HCT116 (cell line): Measurements from ENCODE around the gene TMEM234. TPM values are rescaled to one million over a fixed set of nuclear protein-coding genes. Genes with fewer than 3 reads are reported as not detected.

Experiments
- ATAC-seq: fragments of 200-7000 bp; cut with Tn5 transposase; 2 replicates; pipeline ENCODE4 v1.9.1; 2020; ENCODE audit warnings: mild to moderate bottlenecking, moderate library complexity
- BruUV-seq: library from RNA; stranded (reverse); fragments of 400-500 nt; replicated peaks from 2 replicates; lab custom pipeline; 2021; lab: Mats Ljungman, UMichigan
- CTCF ChIA-PET: fragments of 300-600 bp; sonication (Branson Sonifier 250); formaldehyde crosslinking; loops from one replicate; lab custom pipeline; 2021; ENCODE audit warnings: antibody characterized with exemption; lab: Charles Lee
- POLR2A ChIA-PET: fragments of 300-600, 350-600 bp; sonication (Branson Sonifier 250); formaldehyde crosslinking; loops from one replicate; lab custom pipeline; 2021; ENCODE audit warnings: antibody characterized with exemption; lab: Charles Lee
- RAD21 ChIA-PET, 2 experiments: fragments of 300-600 bp; sonication (Branson Sonifier 250); formaldehyde crosslinking; loops; one replicate each; lab custom pipeline; 2023; ENCODE audit warnings: low total read pairs in 2 of 2; ENCODE audit not compliant: uncharacterized antibody in 2 of 2, unreplicated experiment in 2 of 2, low non-redundant PET in 1 of 2; lab: Charles Lee
- DNase-seq: peaks from one replicate; pipeline ENCODE4 v3.0.0-alpha.2; 2010; ENCODE audit warnings: low read depth, low spot score
- H2AFZ ChIP-seq: fragments of 200-600 bp; shearing (Covaris generic), sonication (generic); 2 replicates; pipeline ENCODE4 v1.6.1; 2017; ENCODE audit warnings: low read depth, mixed run types, mixed read lengths, antibody characterized with exemption, low read length; ENCODE audit not compliant: poor library complexity, severe bottlenecking
- H3K27ac ChIP-seq: 2 replicates; pipeline ENCODE4 v1.5.1; 2012; ENCODE audit warnings: low read depth, low read length
- H3K27me3 ChIP-seq: fragments of 200-600 bp; sonication (generic); 2 replicates; pipeline ENCODE4 v1.6.1; 2016; ENCODE audit warnings: mixed run types, low read length, mixed read lengths; ENCODE audit not compliant: insufficient read depth
- H3K36me3 ChIP-seq, 2 experiments: fragments of 200-500 bp in 1 of 2; fragments of 200-600 bp in 1 of 2; sonication (Bioruptor generic) in 1 of 2; sonication (generic) in 1 of 2; 2 replicates each; pipeline versions ENCODE4 v1.5.1 to v1.6.1; 2014 to 2016; ENCODE audit warnings: low read length in 2 of 2, inconsistent platforms in 1 of 2, mixed read lengths in 1 of 2, mixed run types in 1 of 2; ENCODE audit not compliant: insufficient read depth in 2 of 2, control insufficient read depth in 1 of 2
- H3K4me1 ChIP-seq, 2 experiments: fragments of 200-600 bp in 1 of 2; sonication (generic) in 1 of 2; 2 replicates each; pipeline versions ENCODE4 v1.5.1 to v1.6.1; 2012 to 2017; ENCODE audit warnings: low read length in 2 of 2, inconsistent platforms in 1 of 2, mild to moderate bottlenecking in 1 of 2, mixed read lengths in 1 of 2, mixed run types in 1 of 2, moderate library complexity in 1 of 2; ENCODE audit not compliant: insufficient read depth in 2 of 2, control insufficient read depth in 1 of 2
- H3K4me2 ChIP-seq: fragments of 200-600 bp; sonication (generic); 2 replicates; pipeline ENCODE4 v1.6.1; 2017; ENCODE audit warnings: mixed run types, low read length, mixed read lengths
- H3K4me3 ChIP-seq, 2 experiments: fragments of 200-600 bp in 1 of 2; sonication (generic) in 1 of 2; replicated peaks in 1 of 2; 2 replicates each; pipeline ENCODE4 v1.5.1; 2011 to 2016; ENCODE audit warnings: low read length in 2 of 2, control low read depth in 1 of 2, low read depth in 1 of 2, mild to moderate bottlenecking in 1 of 2, mixed read lengths in 1 of 2, mixed run types in 1 of 2
- H3K79me2 ChIP-seq: fragments of 200-600 bp; sonication (generic); 2 replicates; pipeline ENCODE4 v1.6.1; 2017; ENCODE audit warnings: mild to moderate bottlenecking, mixed run types, low read length, moderate library complexity, mixed read lengths; ENCODE audit not compliant: insufficient read depth
- H3K9ac ChIP-seq: fragments of 200-600 bp; sonication (generic); 2 replicates; pipeline ENCODE4 v1.6.1; 2016; ENCODE audit warnings: low read length, mixed read lengths
- H3K9me2 ChIP-seq: fragments of 200-600 bp; sonication (generic), shearing (Covaris generic); 2 replicates; pipeline ENCODE4 v1.6.1; 2017; ENCODE audit warnings: mixed run types, mild to moderate bottlenecking, moderate library complexity; ENCODE audit not compliant: insufficient read depth
- H3K9me3 ChIP-seq, 2 experiments: fragments of 200-500 bp in 1 of 2; fragments of 200-600 bp in 1 of 2; sonication (Bioruptor generic) in 1 of 2; sonication (generic) in 1 of 2; 2 replicates each; pipeline ENCODE4 v1.6.1; 2014 to 2017; ENCODE audit warnings: low read length in 2 of 2, mixed read lengths in 2 of 2, inconsistent platforms in 1 of 2, low read depth in 1 of 2, mild to moderate bottlenecking in 1 of 2, mixed run types in 1 of 2, moderate library complexity in 1 of 2; ENCODE audit not compliant: control insufficient read depth in 1 of 2, insufficient read depth in 1 of 2
- H4K20me1 ChIP-seq: fragments of 200-600 bp; sonication (generic), shearing (Covaris generic); 2 replicates; pipeline ENCODE4 v1.6.1; 2017; ENCODE audit warnings: mixed run types, mild to moderate bottlenecking, moderate library complexity; ENCODE audit not compliant: insufficient read depth
- ATF3 ChIP-seq: IDR thresholded peaks from 2 replicates; pipeline ENCODE4 v1.6.1; 2012
- CBX3 ChIP-seq: IDR thresholded peaks from 2 replicates; pipeline ENCODE4 v1.6.1; 2012; ENCODE audit warnings: low read depth
- CEBPB ChIP-seq: IDR thresholded peaks from 2 replicates; pipeline ENCODE4 v1.6.1; 2012; ENCODE audit warnings: low read depth
- CTCF ChIP-seq, 3 experiments: fragments of 200-600 bp in 1 of 3; sonication (generic) in 1 of 3; IDR thresholded peaks in 2 of 3; conservative IDR thresholded peaks in 1 of 3; 2 replicates each; pipeline ENCODE4 v1.5.1; 2012 to 2017; ENCODE audit warnings: low read depth in 2 of 3, low read length in 2 of 3, antibody characterized with exemption in 1 of 3, borderline replicate concordance in 1 of 3, control low read depth in 1 of 3, mild to moderate bottlenecking in 1 of 3, mixed read lengths in 1 of 3, mixed run types in 1 of 3, moderate library complexity in 1 of 3; ENCODE audit not compliant: insufficient read depth in 1 of 3
- EGR1 ChIP-seq: IDR thresholded peaks from 2 replicates; pipeline ENCODE4 v1.6.1; 2012; ENCODE audit warnings: low read depth
- ELF1 ChIP-seq: IDR thresholded peaks from 2 replicates; pipeline ENCODE4 v1.6.1; 2012; ENCODE audit warnings: low read depth, borderline replicate concordance
- JUND ChIP-seq: IDR thresholded peaks from 2 replicates; pipeline ENCODE4 v1.6.1; 2012
- POLR2A ChIP-seq: IDR thresholded peaks from 2 replicates; pipeline ENCODE4 v1.7.0; 2011; ENCODE audit warnings: borderline replicate concordance; ENCODE audit not compliant: insufficient read depth, insufficient read length; ENCODE audit errors: extremely low read depth
- RAD21 ChIP-seq: IDR thresholded peaks from 2 replicates; pipeline ENCODE4 v1.6.1; 2012; ENCODE audit warnings: low read depth, mild to moderate bottlenecking
- YY1 ChIP-seq: IDR thresholded peaks from 2 replicates; pipeline ENCODE4 v1.6.1; 2011; ENCODE audit warnings: low read length, low read depth, moderate library complexity, mild to moderate bottlenecking; ENCODE audit not compliant: insufficient replicate concordance; ENCODE audit errors: extremely low read depth
- ZNF274 ChIP-seq: fragments of 200-500 bp; sonication (Bioruptor generic); IDR thresholded peaks from 2 replicates; pipeline ENCODE4 v1.6.1; 2014; ENCODE audit warnings: mild to moderate bottlenecking, low read depth, low read length, inconsistent platforms
- intact Hi-C: fragments of 100-400 bp; cut with micrococcal nuclease; formaldehyde crosslinking; loops from 2 replicates; pipeline ENCODE4 v1.10.0; 2022
- total RNA-seq: library from RNA; stranded (reverse); gene quantifications from one replicate; pipeline ENCODE4 v1.2.1, GENCODE V29; 2021; ENCODE audit not compliant: unreplicated experiment
- TF ChIP-seq, protein P1 (sequence below): IDR thresholded peaks from 2 replicates; pipeline ENCODE4 v1.6.1; 2011; ENCODE audit warnings: mild to moderate bottlenecking, low read length, moderate library complexity; ENCODE audit not compliant: insufficient replicate concordance; ENCODE audit errors: extremely low read depth

The TMEM234 gene
- total RNA-seq, 1 experiment from 2014 or later, result 12.3 TPM

- intact Hi-C loops, result no loop called here
- H3K9ac ChIP-seq, result no peak overlapping the region
- TF ChIP-seq ATF3 (no peak), ELF1 (no peak)
- BruUV-seq, result no TSS peak
- H3K4me1 ChIP-seq, result peaks cover 9 to 21% of the 10 kb centered on the region in 2 experiments
- H3K27me3 ChIP-seq, result no peaks in the 10 kb centered on the region
- no peak overlapping the region for H3K27ac ChIP-seq
- ChIA-PET CTCF (no interaction called here), POLR2A (interaction anchor here (0.6 kb wide), 1 partner anchor 192 kb away, joined by 3 read pairs; no protein-coding TSS in a partner anchor), RAD21 (no interaction called here)
- DNase-seq, result no peak
- H2AFZ ChIP-seq, result no peak overlapping the region
- no peak overlapping the region for H3K4me3 ChIP-seq
- no peaks in the 10 kb centered on the region for H3K9me3 ChIP-seq
- H3K4me2 ChIP-seq, result no peak overlapping the region
- H3K9me2 ChIP-seq, result no peaks in the 10 kb centered on the region
- H3K79me2 ChIP-seq, result peaks cover 86% of the 10 kb centered on the region
- H3K36me3 ChIP-seq, result peaks cover 55 to 73% of the 10 kb centered on the region in 2 experiments
- H4K20me1 ChIP-seq, result peaks cover 15% of the 10 kb centered on the region; the same call in 1 of the 2 replicates
- no peak for ATAC-seq
These were observed 37.5 kb downstream of the TMEM234 start for GRCh38 chr1:32184650-32185049.

DNA sequence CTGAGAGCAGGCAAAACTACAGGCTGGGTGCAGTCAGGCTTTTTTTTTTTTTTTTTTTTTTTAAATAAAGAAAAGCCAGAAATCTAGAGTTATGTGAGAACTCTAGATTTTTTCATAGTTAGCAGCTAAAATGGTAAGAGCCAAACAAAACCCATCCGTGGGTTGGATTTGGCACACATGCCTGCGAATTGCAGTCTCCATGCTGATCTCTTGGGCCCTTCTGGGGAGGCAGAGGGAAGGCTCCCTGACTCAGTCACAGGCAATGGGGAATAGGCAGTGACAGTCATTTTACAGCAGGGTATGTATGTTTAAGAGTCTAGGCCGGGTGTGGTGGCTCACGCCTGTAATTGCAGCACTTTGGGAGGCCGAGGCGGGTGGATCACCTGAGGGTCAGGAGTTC, 40.1 kb downstream of the TMEM234 start:
- no peak for TF ChIP-seq EGR1
- no peak for TF ChIP-seq RAD21
- no peak for TF ChIP-seq CEBPB
- TF ChIP-seq YY1, result no peak
- TF ChIP-seq ZNF274, result no peak
- TF ChIP-seq POLR2A, result no peak
- no peak for TF ChIP-seq CBX3
- TF ChIP-seq JUND, result no peak
- TF ChIP-seq, protein P1, sequence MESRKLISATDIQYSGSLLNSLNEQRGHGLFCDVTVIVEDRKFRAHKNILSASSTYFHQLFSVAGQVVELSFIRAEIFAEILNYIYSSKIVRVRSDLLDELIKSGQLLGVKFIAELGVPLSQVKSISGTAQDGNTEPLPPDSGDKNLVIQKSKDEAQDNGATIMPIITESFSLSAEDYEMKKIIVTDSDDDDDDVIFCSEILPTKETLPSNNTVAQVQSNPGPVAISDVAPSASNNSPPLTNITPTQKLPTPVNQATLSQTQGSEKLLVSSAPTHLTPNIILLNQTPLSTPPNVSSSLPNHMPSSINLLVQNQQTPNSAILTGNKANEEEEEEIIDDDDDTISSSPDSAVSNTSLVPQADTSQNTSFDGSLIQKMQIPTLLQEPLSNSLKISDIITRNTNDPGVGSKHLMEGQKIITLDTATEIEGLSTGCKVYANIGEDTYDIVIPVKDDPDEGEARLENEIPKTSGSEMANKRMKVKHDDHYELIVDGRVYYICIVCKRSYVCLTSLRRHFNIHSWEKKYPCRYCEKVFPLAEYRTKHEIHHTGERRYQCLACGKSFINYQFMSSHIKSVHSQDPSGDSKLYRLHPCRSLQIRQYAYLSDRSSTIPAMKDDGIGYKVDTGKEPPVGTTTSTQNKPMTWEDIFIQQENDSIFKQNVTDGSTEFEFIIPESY, result no peak
- TF ChIP-seq CTCF (IDR thresholded peaks at IDR 0.05 in 2 of 3, conservative IDR thresholded peaks at IDR 0.05 in 1 of 3; ENCODE audit: borderline replicate concordance in 1 of 3, insufficient read depth in 1 of 3, low read depth in 2 of 3, low read length in 2 of 3), result no peak
- TF ChIP-seq, all 23 proteins: peak for 0
- no peak overlapping the region for H3K9ac ChIP-seq
- H2AFZ ChIP-seq, result no peak overlapping the region
- DNase-seq (no peak), ATAC-seq (no peak)
- H3K9me2 ChIP-seq, result no peaks in the 10 kb centered on the region
- H3K36me3 ChIP-seq, result peaks cover 32 to 50% of the 10 kb centered on the region in 2 experiments
- ChIA-PET POLR2A (no interaction called here), RAD21 (no interaction called here), CTCF (no interaction called here)
- peaks cover 15% of the 10 kb centered on the region; the same call in 1 of the 2 replicates for H4K20me1 ChIP-seq
- intact Hi-C loops, result no loop called here
- H3K4me3 ChIP-seq, result no peak overlapping the region
- no peaks in the 10 kb centered on the region for H3K9me3 ChIP-seq
- H3K4me2 ChIP-seq, result no peak overlapping the region
- peaks cover 65% of the 10 kb centered on the region for H3K79me2 ChIP-seq
- peaks cover 15 to 32% of the 10 kb centered on the region in 2 experiments for H3K4me1 ChIP-seq
- no peaks in the 10 kb centered on the region for H3K27me3 ChIP-seq
- no peak overlapping the region for H3K27ac ChIP-seq
- no TSS peak for BruUV-seq
